NK-92 (cell line): ENCODE measurements around the gene GOLGA6L10.
"Not testable (repeated sequence)": the region's sequence is repeated elsewhere in the genome, so short reads cannot be mapped to it uniquely, and the experiment has no call there.

Experiments
- DNase-seq: peaks from one replicate; lab custom pipeline; 2025; ENCODE audit not compliant: unreplicated experiment; lab: John Stamatoyannopoulos, UW

Gene GOLGA6L10

GRCh38 chr15:82301296-82302016 is 47.8 kb downstream of the GOLGA6L10 start:
- no peak for DNase-seq

DNA sequence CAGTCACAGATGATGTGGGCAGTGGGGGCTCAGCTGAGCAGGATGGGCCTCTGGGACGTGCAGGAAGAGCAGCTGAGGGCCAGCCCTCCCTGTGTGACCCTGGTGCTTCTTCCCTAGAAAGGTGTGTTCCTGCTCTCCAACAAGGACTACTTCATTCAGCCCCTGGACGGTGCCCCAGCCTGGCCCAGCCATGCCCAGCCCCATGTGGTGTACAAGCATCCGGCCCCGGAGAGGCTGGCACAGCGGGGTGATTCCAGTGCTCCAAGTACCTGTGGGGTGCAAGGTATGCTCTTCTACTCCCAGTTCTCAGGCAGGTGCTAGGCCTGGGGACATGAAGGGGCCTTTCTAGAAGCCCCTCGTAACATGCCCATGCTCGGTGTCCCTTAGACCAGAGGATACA is 48.4 kb downstream of the GOLGA6L10 start:
- no peak for DNase-seq

GRCh38 chr15:82300326-82300725 is 48.9 kb downstream of the GOLGA6L10 start:
- DNase-seq, result not testable (repeated sequence)

DNA sequence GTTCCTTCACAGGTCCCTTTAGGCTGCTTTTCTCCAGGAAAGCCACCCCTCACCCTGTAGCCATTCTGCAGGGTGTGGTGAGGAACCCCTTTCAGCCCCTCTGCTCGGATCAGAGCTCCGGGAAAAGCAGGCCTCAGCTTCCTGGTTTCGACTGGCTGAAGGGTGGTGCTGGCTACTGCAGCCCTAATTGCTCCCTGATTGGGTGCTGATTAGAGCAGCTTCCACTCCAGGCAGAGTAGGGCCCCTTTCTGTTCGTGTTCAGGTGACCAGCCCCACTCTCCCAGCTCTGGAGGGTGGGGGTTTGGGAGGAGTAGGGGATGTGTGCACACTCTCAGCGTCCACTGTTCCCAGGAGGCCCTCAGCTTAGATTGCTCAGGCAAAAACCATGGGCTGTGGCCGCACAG is 49.8 kb downstream of the GOLGA6L10 start:
- not testable (repeated sequence) for DNase-seq

DNA sequence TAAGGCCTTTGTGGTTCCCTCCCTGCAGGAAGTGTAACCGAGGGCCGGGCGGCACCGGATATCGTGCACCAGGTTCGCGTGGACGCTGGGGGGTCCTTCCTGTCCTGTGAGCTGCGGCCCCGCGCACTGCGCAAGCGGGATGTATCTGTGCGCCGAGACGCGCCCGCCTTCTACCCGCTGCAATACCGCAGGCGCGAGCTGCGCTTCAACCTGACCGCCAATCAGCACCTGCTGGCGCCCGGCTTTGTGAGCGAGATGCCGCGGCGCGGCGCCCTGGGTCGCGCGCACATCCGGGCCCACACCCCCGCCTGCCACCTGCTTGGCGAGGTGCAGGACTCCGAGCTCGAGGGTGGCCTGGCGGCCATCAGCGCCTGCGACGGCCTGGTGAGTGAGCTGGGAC is 50.8 kb downstream of the GOLGA6L10 start:
- DNase-seq, result no peak

- no peak for DNase-seq
Observed at GRCh38 chr15:82298032-82298431, 51.2 kb downstream of the GOLGA6L10 start.

GRCh38 chr15:82297546-82297945 is 51.7 kb downstream of the GOLGA6L10 start:
- no peak for DNase-seq

GRCh38 chr15:82294061-82294690 is 55.1 kb downstream of the GOLGA6L10 start:
- DNase-seq, result no peak

DNA sequence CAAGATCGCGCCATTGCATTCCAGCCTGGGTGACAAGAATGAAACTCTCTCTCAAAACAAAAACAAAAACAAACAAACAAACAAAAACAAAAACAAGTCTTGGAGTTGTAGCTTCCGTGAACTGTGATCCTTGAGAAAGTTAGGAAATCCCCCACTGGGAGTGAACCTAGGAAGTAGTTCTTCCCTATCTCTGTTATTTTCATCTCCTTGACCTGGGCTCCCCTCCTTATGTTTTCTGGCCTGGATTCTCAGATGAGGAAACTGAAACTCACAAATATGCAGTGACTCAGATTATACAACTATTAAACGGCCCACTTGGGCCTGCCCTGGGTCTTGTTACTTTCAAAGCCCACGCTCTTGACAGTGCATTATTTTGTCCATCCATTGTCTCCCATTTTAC is 57.0 kb downstream of the GOLGA6L10 start:
- DNase-seq, result no peak
